ENCODE measurements around the gene IFI16.

The IFI16 gene

DNA sequence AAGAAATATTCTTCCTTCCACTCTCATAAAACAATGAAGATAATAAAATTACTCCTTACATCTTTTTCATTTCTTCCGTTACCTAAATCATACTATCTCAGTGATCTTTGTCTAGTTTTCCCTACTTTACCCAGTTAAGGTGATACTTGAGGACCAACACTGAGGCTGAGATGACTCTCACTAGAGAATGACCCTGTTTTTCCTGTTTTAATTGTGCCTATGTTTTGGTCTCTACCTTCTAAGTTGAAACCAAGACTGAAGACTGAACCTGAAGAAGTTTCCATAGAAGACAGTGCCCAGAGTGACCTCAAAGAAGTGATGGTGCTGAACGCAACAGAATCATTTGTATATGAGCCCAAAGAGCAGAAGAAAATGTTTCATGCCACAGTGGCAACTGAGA, 41.7 kb downstream of the IFI16 start:
- no peak overlapping the region for H3K4me3 ChIP-seq (ENCODE audit: low read length)
- no peak for DNase-seq (ENCODE audit: low read depth, low spot score)

DNA sequence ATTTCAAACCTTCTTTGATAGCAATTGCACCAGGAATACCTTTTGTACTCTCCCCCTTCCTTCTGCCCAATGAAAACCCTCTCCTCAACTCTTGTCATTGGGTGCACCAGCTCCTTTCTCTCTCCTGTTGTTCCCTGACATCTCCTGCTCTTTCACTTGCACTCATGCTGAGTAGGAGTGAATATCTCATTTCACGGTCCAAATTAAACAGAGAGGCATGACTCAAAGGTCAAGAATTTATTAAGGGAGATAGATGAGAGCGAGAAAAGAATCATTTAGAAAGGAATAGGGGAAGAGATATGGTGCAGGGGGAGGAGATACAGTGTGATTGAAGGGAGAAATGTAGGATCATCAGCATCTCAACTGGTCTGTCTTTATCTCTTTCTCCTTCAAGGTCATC, 44.7 kb downstream of the IFI16 start:
- no peak for DNase-seq (ENCODE audit: low read depth, low spot score)

GRCh38 chr1:159055181-159055641, 45.5 kb downstream of the IFI16 start:
- no peak overlapping the region for H3K4me3 ChIP-seq (ENCODE audit: low read length)
- peak; percentile 34 for DNase-seq (ENCODE audit: low read depth, low spot score)

More for the DNA sequence above, 44.7 kb downstream of the IFI16 start:
- H3K4me3 ChIP-seq (ENCODE audit: low read length) = no peak overlapping the region

GRCh38 chr1:159056069-159056698, 46.5 kb downstream of the IFI16 start:
- H3K4me3 ChIP-seq (ENCODE audit: low read length) = no peak overlapping the region
- DNase-seq (ENCODE audit: low read depth, low spot score) = no peak

DNA sequence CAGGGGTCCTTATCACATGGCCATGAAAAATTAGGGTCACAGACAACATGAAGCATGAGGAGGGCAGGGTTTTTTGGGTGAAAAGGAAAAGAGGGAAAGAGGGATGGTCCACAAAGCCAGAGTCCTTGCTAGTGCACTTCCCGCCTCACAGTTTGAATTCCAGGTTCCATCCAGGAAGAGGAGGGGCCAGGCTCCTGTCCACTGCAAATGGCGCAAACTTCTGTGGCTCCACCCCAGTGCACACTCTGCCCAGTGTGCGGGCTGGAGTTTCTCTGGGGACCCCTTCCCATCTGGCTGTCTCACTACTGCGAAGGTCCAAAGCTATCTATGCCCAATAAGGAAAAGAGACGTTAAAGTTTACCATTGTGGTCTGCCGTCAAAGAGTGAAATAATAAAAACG, 49.0 kb downstream of the IFI16 start:
- no peak overlapping the region for H3K4me3 ChIP-seq (ENCODE audit: low read length)
- DNase-seq (ENCODE audit: low read depth, low spot score) = no peak

- no peak for DNase-seq (ENCODE audit: low read depth, low spot score)
- H3K4me3 ChIP-seq (ENCODE audit: low read length) = no peak overlapping the region
Measured at GRCh38 chr1:159065106-159065505, 55.4 kb downstream of the IFI16 start.

DNA sequence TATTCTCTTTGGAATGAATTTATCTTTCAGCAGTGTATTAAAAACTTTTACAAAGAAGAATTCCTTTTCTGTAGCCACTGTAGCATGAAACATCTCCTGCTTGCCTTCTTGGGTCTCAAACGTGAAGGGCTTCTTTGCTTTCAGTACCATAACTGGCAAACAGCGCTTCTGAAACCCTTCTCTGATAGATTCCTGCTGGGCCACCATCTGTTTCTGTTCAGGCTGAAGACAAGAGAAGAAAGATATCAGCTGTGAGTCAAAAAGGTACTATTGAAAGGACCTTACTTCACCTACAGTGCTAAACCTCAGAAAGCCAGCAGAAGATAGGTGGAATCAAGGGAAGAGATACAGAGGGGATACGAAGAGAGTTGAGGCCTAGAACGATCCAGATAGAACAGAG, 56.4 kb downstream of the IFI16 start:
- no peak for DNase-seq (ENCODE audit: low read depth, low spot score)

GRCh38 chr1:159067699-159068621, 58.3 kb downstream of the IFI16 start:
- DNase-seq (ENCODE audit: low read depth, low spot score) = peak; percentile 34
- no peak overlapping the region for H3K4me3 ChIP-seq (ENCODE audit: low read length)

More for the DNA sequence above, 56.4 kb downstream of the IFI16 start:
- no peak overlapping the region for H3K4me3 ChIP-seq (ENCODE audit: low read length)

GRCh38 chr1:159068886-159069285, 59.2 kb downstream of the IFI16 start:
- no peak for DNase-seq (ENCODE audit: low read depth, low spot score)
- H3K4me3 ChIP-seq (ENCODE audit: low read length) = no peak overlapping the region

DNA sequence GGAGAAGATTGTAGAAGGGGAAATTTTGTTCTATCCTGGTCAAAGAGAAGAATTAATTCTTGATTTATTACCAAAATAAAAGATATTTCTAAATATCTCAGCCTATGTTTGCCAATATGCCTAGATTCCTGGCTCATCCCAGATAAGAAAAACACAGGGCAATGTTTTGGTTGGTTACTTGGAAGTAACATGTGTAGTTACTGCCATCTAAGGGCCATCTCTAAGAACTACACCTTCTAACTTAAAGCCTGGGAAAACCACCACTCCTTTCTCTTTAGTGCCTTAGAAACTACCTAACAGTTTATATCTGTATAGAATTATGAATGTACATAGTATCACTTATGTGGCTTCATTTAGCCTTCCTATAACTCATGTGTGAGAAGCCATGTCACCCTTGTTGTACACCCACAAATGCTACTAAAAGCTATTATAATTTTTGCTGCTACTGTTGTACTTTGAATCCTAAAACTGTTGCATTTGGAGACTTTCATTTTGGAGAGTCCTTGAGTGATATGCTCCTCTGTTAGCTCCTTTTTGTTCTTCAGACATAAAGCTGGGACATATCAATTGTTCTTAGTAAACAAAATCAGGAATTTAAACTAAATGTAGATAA, 62.4 kb downstream of the IFI16 start:
- no peak overlapping the region for H3K4me3 ChIP-seq (ENCODE audit: low read length)
- peak; percentile 62 for DNase-seq (ENCODE audit: low read depth, low spot score)

GRCh38 chr1:159076438-159077119, 66.9 kb downstream of the IFI16 start, which contains the start of gene AIM2:
TSS of gene AIM2 (minus strand) at chr1:159076766. CDS start at chr1:159073499, 3,267 bp downstream.
- DNase-seq (ENCODE audit: low read depth, low spot score) = no peak
- no peak within 1 kb of the TSS for H3K4me3 ChIP-seq (ENCODE audit: low read length)

- DNase-seq (ENCODE audit: low read depth, low spot score) = peak; percentile 21
Measured at GRCh38 chr1:159077120-159077961, 67.6 kb downstream of the IFI16 start.

DNA sequence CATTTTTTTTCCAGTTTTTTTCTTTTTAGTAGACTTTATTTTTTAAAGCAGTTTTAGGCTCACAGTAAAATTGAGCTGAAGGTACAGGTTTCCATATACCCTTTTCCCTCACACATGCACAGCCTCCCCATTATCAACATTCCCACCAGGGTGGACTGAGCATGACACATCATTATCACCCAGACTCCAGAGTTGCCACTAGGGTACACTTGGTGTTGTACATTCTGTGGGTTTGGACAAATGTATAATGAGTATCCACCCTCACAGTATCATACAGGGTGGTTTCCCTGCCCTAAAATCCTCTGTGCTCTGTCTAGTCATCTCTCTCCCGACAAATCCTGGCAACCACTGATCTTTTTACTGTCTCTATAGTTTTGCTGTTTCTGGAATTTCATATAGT, 69.8 kb downstream of the IFI16 start:
- H3K4me3 ChIP-seq (ENCODE audit: low read length) = no peak overlapping the region
- no peak for DNase-seq (ENCODE audit: low read depth, low spot score)

More at GRCh38 chr1:159077120-159077961, 67.6 kb downstream of the IFI16 start:
- no peak overlapping the region for H3K4me3 ChIP-seq (ENCODE audit: low read length)

GRCh38 chr1:159081626-159082025, 71.9 kb downstream of the IFI16 start:
- no peak for DNase-seq (ENCODE audit: low read depth, low spot score)
- H3K4me3 ChIP-seq (ENCODE audit: low read length) = no peak overlapping the region

- DNase-seq (ENCODE audit: low read depth, low spot score) = no peak
Measured at GRCh38 chr1:159083013-159083412, 73.3 kb downstream of the IFI16 start.

DNA sequence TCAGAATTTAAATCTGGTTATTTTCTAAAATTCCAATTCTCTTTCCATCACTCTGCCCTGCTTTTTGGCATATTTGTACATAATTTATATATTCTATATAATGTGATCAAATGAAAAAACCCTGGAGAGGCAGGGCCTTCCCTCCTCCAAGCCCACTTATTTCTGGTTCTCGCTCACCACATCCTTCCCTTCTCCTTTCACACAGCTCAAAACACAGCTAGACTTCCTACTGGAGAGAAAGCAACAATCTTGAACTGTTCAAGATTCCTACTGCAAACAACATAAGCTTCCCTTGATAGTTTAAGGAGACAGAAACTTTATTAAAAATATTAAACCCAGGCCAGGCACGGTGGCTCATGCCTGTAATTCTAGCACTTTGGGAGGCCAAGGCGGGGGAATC, 74.4 kb downstream of the IFI16 start:
- no peak for DNase-seq (ENCODE audit: low read depth, low spot score)
- no peak overlapping the region for H3K4me3 ChIP-seq (ENCODE audit: low read length)

More at GRCh38 chr1:159083013-159083412, 73.3 kb downstream of the IFI16 start:
- H3K4me3 ChIP-seq (ENCODE audit: low read length) = no peak overlapping the region

DNA sequence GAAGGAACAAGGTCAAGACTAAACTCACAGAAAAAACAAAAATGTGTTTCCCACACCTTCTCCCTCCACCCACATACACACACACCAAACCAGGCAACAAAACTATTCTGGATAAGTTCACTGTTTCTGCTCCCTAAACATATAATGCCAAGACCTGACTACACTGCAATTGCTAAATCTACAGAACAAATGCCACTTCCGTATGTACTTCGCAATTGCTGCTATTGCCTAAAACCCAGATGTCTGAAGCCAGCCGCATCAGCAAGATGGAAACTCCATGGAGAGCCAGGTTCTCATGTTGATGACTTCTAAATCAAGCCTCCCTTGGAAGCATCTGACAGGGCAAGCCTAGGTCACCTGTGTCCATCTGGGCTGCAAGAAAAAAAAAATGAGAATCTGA, 75.2 kb downstream of the IFI16 start:
- DNase-seq (ENCODE audit: low read depth, low spot score) = no peak
- no peak overlapping the region for H3K4me3 ChIP-seq (ENCODE audit: low read length)

DNA sequence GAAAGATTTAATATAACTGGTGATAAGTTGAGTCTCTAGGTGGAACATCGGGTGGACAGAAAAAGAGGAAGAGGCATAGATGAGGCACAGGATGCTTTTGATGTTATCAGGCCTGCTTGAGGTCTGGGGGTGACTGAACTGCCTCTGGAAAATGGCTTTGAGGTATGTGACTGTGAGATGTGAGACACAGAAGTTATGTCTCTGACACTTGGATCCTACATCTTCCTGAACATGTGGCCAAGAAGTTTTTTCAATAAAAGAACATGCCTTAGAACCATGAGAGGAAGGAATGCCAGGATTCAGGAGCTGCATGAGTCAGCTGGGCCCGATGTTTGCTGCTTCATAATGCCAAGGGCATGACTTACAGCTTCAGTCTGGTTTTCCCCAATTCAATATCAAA, 78.3 kb downstream of the IFI16 start:
- no peak overlapping the region for H3K4me3 ChIP-seq (ENCODE audit: low read length)
- DNase-seq (ENCODE audit: low read depth, low spot score) = no peak
